Neural progenitor cell (in vitro differentiated cells): ENCODE measurements around the gene SPDYE4. TPM values are rescaled to one million over a fixed set of nuclear protein-coding genes. Genes with fewer than 3 reads are reported as not detected.

Experiments
- DNase-seq: peaks from one replicate; pipeline ENCODE4 v3.0.0-alpha.2; 2016; ENCODE audit warnings: low spot score
- H2AFZ ChIP-seq: fragments of 200-600 bp; sonication (generic); replicated peaks from 2 replicates; pipeline ENCODE4 v1.6.1; 2016; ENCODE audit warnings: antibody characterized with exemption
- H3F3A ChIP-seq: fragments of 200-600 bp; sonication (generic); 2 replicates; pipeline ENCODE4 v1.6.1; 2016; ENCODE audit warnings: antibody characterized with exemption, low read depth
- H3K27ac ChIP-seq: fragments of 200-600 bp; sonication (generic); 2 replicates; pipeline ENCODE4 v1.5.1; 2016; ENCODE audit warnings: mild to moderate bottlenecking
- H3K27me3 ChIP-seq: fragments of 200-600 bp; sonication (generic); 2 replicates; pipeline ENCODE4 v1.6.1; 2016; ENCODE audit warnings: mild to moderate bottlenecking, moderate library complexity
- H3K36me3 ChIP-seq: fragments of 200-600 bp; sonication (generic); 2 replicates; pipeline ENCODE4 v1.5.1; 2016
- H3K4me1 ChIP-seq: fragments of 200-600 bp; sonication (generic); 2 replicates; pipeline ENCODE4 v1.6.1; 2016; ENCODE audit warnings: mixed run types
- H3K4me2 ChIP-seq: fragments of 200-600 bp; sonication (generic); 2 replicates; pipeline ENCODE4 v1.6.1; 2016
- H3K4me3 ChIP-seq: fragments of 200-600 bp; sonication (generic); 2 replicates; pipeline ENCODE4 v1.5.1; 2016
- H3K79me2 ChIP-seq: fragments of 200-600 bp; sonication (generic); 2 replicates; pipeline ENCODE4 v1.6.1; 2016; ENCODE audit warnings: low read depth
- H3K9ac ChIP-seq: fragments of 200-600 bp; sonication (generic); 2 replicates; pipeline ENCODE4 v1.6.1; 2016
- H3K9me3 ChIP-seq: fragments of 200-600 bp; sonication (generic); 2 replicates; pipeline ENCODE4 v1.5.1; 2016; ENCODE audit warnings: low read depth
- H4K20me1 ChIP-seq: fragments of 200-600 bp; sonication (generic); 2 replicates; pipeline ENCODE4 v1.6.1; 2016; ENCODE audit warnings: low read depth
- H3K27ac Mint-ChIP-seq: 3 replicates; pipeline ENCODE4 v1.8.0; 2021; ENCODE audit warnings: mixed read lengths
- H3K27me3 Mint-ChIP-seq: 2 replicates; pipeline ENCODE4 v1.8.0; 2022; ENCODE audit warnings: low read depth, mild to moderate bottlenecking, inconsistent platforms, moderate library complexity, mixed read lengths; ENCODE audit not compliant: insufficient read depth
- H3K36me3 Mint-ChIP-seq: 3 replicates; pipeline ENCODE4 v1.8.0; 2021; ENCODE audit warnings: mixed read lengths
- H3K4me1 Mint-ChIP-seq: 3 replicates; pipeline ENCODE4 v1.8.0; 2021; ENCODE audit warnings: mixed read lengths
- H3K4me3 Mint-ChIP-seq: 3 replicates; pipeline ENCODE4 v1.8.0; 2021; ENCODE audit warnings: mild to moderate bottlenecking, moderate library complexity, mixed read lengths
- H3K9me3 Mint-ChIP-seq: 3 replicates; pipeline ENCODE4 v1.8.0; 2020; ENCODE audit warnings: mixed read lengths
- EZH2 ChIP-seq: fragments of 200-600 bp; sonication (generic); IDR thresholded peaks from 2 replicates; pipeline ENCODE4 v1.6.1; 2017; ENCODE audit warnings: antibody characterized with exemption, mild to moderate bottlenecking, moderate library complexity
- EZH2phosphoT487 ChIP-seq: fragments of 200-600 bp; sonication (generic); IDR thresholded peaks from 2 replicates; pipeline ENCODE4 v1.6.1; 2017; ENCODE audit warnings: antibody characterized with exemption
- total RNA-seq: library from RNA; depleted of rRNA; stranded (reverse); fragments of >200 nt; gene quantifications from 2 replicates; pipeline ENCODE4 v1.2.3, GENCODE V29; 2015; ENCODE audit warnings: low replicate concordance
- TF ChIP-seq, protein P1 (sequence below): fragments of 200-600 bp; sonication (generic); IDR thresholded peaks from 2 replicates; pipeline ENCODE4 v1.5.1; 2017; ENCODE audit warnings: antibody characterized with exemption, mild to moderate bottlenecking

Gene SPDYE4
- total RNA-seq, 1 donor from 2014 or later, result not detected

DNA sequence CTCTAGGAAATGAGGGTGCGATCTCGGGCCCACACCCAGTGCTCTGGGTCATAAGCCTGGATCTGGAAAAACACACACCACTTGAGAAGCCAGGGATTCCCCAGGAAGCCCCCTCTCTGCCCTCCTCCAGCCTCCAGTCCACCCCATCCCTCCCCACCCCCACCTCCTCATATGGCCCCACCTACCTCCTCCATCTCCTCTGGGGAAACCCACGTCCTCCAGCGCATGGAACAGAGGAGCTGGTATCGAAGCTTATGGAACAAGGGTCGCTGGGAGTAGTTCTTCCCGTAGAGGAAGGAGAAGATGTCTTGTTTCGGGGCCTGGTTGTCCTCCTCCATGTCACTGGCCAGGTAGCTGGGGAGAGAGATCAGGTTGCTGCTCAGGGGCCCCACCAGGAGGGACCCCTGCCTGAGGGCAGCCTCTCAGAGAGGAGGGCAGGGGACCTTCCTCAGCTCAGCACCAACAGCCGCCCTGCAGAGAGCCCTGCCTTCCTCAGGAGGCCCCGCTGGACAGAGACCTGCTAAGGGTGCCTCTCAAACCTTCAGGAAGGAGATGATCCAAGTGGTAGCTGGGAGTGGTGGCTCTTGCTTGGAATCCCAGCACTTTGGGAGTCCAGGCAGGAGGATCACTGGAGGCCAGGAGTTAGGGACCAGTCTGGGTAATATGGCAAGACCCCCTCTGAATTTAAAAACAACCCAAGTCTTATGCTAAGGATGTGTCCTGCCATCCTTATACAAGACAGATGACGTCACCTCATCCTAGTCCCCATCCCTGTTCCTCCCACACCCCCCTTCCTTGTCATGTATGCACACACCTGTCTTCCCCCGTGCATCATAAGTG, 5.0 kb downstream of the SPDYE4 start:
- H3K4me1 Mint-ChIP-seq, result no peaks in the 10 kb centered on the region
- H3K27me3 Mint-ChIP-seq, result peaks cover 3% of the 10 kb centered on the region
- no peak for DNase-seq

DNA sequence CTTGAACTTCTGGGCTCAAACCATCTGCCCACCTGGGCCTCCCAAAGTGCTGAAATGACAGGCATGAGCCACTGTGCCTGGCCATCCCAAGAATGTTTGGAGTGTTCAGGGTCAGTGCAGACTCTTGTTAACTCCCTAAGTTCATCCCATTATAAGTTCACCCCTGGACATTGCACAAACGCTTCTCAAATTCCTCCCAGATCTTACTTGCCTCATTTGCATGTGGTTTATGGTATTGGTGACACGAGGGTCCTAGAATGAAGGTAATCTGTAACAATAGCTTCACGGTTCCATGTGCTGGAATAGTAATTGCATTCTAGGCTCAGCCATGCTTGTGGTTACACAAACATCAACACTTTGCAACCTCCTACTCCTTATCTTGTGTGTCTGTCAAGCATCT, 8.7 kb downstream of the SPDYE4 start:
- H2AFZ ChIP-seq, result no peak overlapping the region
- H4K20me1 ChIP-seq, result no peaks in the 10 kb centered on the region
- H3K9ac ChIP-seq, result no peak overlapping the region
- no peaks in the 10 kb centered on the region for H3K27me3 Mint-ChIP-seq
- H3K9me3 ChIP-seq, result no peaks in the 10 kb centered on the region
- no peaks in the 10 kb centered on the region for H3K36me3 ChIP-seq
- H3K36me3 Mint-ChIP-seq, result no peaks in the 10 kb centered on the region
- no peaks in the 10 kb centered on the region for H3F3A ChIP-seq
- no peaks in the 10 kb centered on the region for H3K4me1 ChIP-seq
- H3K4me2 ChIP-seq, result no peak overlapping the region
- no peaks in the 10 kb centered on the region for H3K9me3 Mint-ChIP-seq
- TF ChIP-seq EZH2, result no peak
- TF ChIP-seq, protein P1, sequence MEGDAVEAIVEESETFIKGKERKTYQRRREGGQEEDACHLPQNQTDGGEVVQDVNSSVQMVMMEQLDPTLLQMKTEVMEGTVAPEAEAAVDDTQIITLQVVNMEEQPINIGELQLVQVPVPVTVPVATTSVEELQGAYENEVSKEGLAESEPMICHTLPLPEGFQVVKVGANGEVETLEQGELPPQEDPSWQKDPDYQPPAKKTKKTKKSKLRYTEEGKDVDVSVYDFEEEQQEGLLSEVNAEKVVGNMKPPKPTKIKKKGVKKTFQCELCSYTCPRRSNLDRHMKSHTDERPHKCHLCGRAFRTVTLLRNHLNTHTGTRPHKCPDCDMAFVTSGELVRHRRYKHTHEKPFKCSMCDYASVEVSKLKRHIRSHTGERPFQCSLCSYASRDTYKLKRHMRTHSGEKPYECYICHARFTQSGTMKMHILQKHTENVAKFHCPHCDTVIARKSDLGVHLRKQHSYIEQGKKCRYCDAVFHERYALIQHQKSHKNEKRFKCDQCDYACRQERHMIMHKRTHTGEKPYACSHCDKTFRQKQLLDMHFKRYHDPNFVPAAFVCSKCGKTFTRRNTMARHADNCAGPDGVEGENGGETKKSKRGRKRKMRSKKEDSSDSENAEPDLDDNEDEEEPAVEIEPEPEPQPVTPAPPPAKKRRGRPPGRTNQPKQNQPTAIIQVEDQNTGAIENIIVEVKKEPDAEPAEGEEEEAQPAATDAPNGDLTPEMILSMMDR, result no peak
- no peak for TF ChIP-seq EZH2phosphoT487
- no peak for DNase-seq
- no peak overlapping the region for H3K4me3 ChIP-seq
- H3K4me1 Mint-ChIP-seq, result peaks cover 7% of the 10 kb centered on the region
- H3K79me2 ChIP-seq, result no peaks in the 10 kb centered on the region
- H3K4me3 Mint-ChIP-seq, result no peak overlapping the region
- H3K27ac ChIP-seq, result no peak overlapping the region
- H3K27me3 ChIP-seq, result peaks cover 11% of the 10 kb centered on the region
- H3K27ac Mint-ChIP-seq, result no peak overlapping the region

More for the DNA sequence above, 5.0 kb downstream of the SPDYE4 start:
- no peaks in the 10 kb centered on the region for H3K9me3 ChIP-seq
- H3K4me2 ChIP-seq, result no peak overlapping the region
- no peaks in the 10 kb centered on the region for H3K79me2 ChIP-seq
- Mint-ChIP-seq H3K27ac (no peak overlapping the region), H3K36me3 (no peaks in the 10 kb centered on the region), H3K4me3 (no peak overlapping the region), H3K9me3 (peaks cover 1% of the 10 kb centered on the region)
- H3K27me3 ChIP-seq, result no peaks in the 10 kb centered on the region
- H3K36me3 ChIP-seq, result no peaks in the 10 kb centered on the region
- no peaks in the 10 kb centered on the region for H4K20me1 ChIP-seq
- H3F3A ChIP-seq, result no peaks in the 10 kb centered on the region
- H3K4me3 ChIP-seq, result no peak overlapping the region
- no peak overlapping the region for H3K27ac ChIP-seq
- no peak overlapping the region for H3K9ac ChIP-seq
- H3K4me1 ChIP-seq, result no peaks in the 10 kb centered on the region
- TF ChIP-seq, protein P1, result no peak
- no peak for TF ChIP-seq EZH2
- no peak for TF ChIP-seq EZH2phosphoT487
- no peak overlapping the region for H2AFZ ChIP-seq

DNA sequence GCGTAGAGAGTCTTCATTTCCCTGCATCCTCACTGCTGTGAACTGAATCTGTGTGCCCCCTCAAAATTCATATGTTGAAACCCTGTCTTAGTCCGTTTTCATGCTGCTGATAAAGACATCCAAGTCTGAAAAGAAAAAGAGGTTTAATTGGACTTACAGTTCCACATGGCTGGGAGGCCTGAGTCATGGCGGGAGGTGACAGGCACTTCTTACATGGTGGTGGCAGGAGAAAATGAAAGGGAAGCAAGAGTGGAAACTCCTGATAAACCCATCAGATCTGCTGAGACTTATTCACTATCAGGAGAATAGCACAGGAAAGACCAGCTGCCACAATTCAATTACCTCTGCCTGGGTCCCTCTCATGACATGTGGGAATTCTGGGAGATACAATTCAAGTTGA, 10.6 kb downstream of the SPDYE4 start:
- Histone ChIP-seq H3K27me3 (peaks cover 11% of the 10 kb centered on the region), H3K79me2 (no peaks in the 10 kb centered on the region), H3F3A (no peaks in the 10 kb centered on the region), H2AFZ (no peak overlapping the region), H3K4me3 (no peak overlapping the region), H3K27ac (no peak overlapping the region), H3K4me2 (no peak overlapping the region), H3K4me1 (no peaks in the 10 kb centered on the region), H4K20me1 (no peaks in the 10 kb centered on the region), H3K9me3 (no peaks in the 10 kb centered on the region), H3K36me3 (no peaks in the 10 kb centered on the region), H3K9ac (no peak overlapping the region)
- no peaks in the 10 kb centered on the region for H3K9me3 Mint-ChIP-seq
- DNase-seq, result no peak
- H3K4me1 Mint-ChIP-seq, result peaks cover 16% of the 10 kb centered on the region
- peaks cover 2% of the 10 kb centered on the region for H3K27me3 Mint-ChIP-seq
- TF ChIP-seq EZH2phosphoT487 (no peak), EZH2 (no peak)
- TF ChIP-seq, protein P1, result no peak
- H3K27ac Mint-ChIP-seq, result no peak overlapping the region
- H3K4me3 Mint-ChIP-seq, result no peak overlapping the region
- no peaks in the 10 kb centered on the region for H3K36me3 Mint-ChIP-seq
